Mucosa of descending colon (tissue), 3 donors: ENCODE measurements around the gene ADAM22. TPM values are rescaled to one million over a fixed set of nuclear protein-coding genes. Genes with fewer than 3 reads are reported as not detected.

Experiments
- ATAC-seq: fragments of 200-7000 bp; cut with Tn5 transposase; one replicate; pipeline ENCODE4 v1.9.1; 2020; ENCODE audit warnings: mild to moderate bottlenecking, moderate library complexity
- DNase-seq, 3 donors: peaks; one replicate each; pipeline ENCODE4 v3.0.0-alpha.2; 2020
- H3K36me3 ChIP-seq: fragments of 200-600 bp; one replicate; pipeline ENCODE4 v1.8.0; 2021; ENCODE audit warnings: low read depth, mild to moderate bottlenecking
- H3K4me1 ChIP-seq: fragments of 200-600 bp; one replicate; pipeline ENCODE4 v1.8.0; 2021; ENCODE audit warnings: low read depth, mild to moderate bottlenecking
- H3K4me3 ChIP-seq: fragments of 200-600 bp; one replicate; pipeline ENCODE4 v1.8.0; 2021; ENCODE audit warnings: mild to moderate bottlenecking
- H3K9me3 ChIP-seq: fragments of 200-600 bp; one replicate; pipeline ENCODE4 v1.8.0; 2021; ENCODE audit warnings: mild to moderate bottlenecking
- intact Hi-C, 2 donors: fragments of 100-400 bp; cut with DNase I in 1 of 2; cut with micrococcal nuclease in 1 of 2; formaldehyde crosslinking; loops; one replicate each; pipeline versions ENCODE4 v1.11.0 to v1.11.1; 2022; cut with DNase I, micrococcal nuclease
- total RNA-seq, 3 donors: library from RNA; stranded (reverse); fragmentation: NEBNext Ultra II Directional in 2 of 3; extraction: Animal tissue kit (Norgen Biotek cat#: 25700) in 2 of 3; gene quantifications; one replicate each; pipeline versions ENCODE4 v1.2.1 to v1.2.4, GENCODE V29; 2021 to 2023
- TF ChIP-seq, protein P1 (sequence below): fragments of 200-600 bp; IDR thresholded peaks from one replicate; pipeline ENCODE4 v1.8.0; 2022; ENCODE audit warnings: antibody characterized with exemption, mild to moderate bottlenecking
- donor health status: DM: no; HTN: no; CAD: no; lungs with moderate emphysema.
- donor health status: DM: no; HTN: no; CAD: no.
- donor health status: DM: no; HTN: yes; CAD: no.

The ADAM22 gene
- total RNA-seq, 3 donors from 2014 or later: 1.8 to 4.6 (median 3.7) TPM

DNA sequence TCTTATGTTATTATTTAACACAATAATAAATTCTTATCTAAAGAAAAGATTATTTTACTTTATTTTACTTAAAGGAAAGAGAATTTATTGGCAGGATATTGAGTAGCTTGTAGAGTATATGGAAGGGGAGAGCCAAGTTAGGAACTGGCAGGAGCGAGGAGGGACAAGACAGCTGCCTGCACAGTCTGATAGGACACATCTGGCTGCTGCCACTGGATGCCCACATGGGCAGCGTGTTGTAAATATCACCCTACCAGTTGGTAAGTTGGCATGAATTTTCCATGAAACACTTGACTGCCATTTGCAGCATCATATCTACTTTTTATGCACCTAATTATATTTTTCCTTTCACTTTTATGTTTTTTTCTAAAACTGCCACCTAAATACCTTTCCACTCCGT lies 266.2 kb downstream of the ADAM22 start:
- intact Hi-C loops: no loop called here
- no peak for DNase-seq
- no peaks in the 10 kb centered on the region for H3K36me3 ChIP-seq
- H3K9me3 ChIP-seq: no peaks in the 10 kb centered on the region
- no peak overlapping the region for H3K4me3 ChIP-seq
- H3K4me1 ChIP-seq: no peaks in the 10 kb centered on the region
- TF ChIP-seq, protein P1, sequence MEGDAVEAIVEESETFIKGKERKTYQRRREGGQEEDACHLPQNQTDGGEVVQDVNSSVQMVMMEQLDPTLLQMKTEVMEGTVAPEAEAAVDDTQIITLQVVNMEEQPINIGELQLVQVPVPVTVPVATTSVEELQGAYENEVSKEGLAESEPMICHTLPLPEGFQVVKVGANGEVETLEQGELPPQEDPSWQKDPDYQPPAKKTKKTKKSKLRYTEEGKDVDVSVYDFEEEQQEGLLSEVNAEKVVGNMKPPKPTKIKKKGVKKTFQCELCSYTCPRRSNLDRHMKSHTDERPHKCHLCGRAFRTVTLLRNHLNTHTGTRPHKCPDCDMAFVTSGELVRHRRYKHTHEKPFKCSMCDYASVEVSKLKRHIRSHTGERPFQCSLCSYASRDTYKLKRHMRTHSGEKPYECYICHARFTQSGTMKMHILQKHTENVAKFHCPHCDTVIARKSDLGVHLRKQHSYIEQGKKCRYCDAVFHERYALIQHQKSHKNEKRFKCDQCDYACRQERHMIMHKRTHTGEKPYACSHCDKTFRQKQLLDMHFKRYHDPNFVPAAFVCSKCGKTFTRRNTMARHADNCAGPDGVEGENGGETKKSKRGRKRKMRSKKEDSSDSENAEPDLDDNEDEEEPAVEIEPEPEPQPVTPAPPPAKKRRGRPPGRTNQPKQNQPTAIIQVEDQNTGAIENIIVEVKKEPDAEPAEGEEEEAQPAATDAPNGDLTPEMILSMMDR: no peak
- peak; percentile 23 for ATAC-seq

DNA sequence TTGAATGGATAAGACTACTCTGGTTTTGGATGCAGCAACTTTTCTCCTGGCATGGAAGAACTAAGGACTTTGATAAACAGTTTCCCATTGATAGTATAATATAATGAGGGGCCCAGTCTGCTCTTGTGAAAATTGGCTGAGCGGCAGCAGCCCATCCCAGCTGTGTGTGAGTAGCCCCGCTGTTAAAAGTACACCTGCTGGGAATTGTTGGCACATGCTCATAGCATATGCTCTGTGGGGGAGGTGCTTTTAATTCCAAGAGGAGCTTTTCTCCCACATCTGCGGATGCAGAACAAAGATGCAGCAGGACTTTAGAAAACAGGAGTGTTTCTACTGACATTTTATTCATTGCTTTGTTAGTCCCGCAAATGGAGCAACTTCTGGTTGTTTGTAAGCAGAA lies 266.7 kb downstream of the ADAM22 start:
- ATAC-seq: peak; percentile 59

DNA sequence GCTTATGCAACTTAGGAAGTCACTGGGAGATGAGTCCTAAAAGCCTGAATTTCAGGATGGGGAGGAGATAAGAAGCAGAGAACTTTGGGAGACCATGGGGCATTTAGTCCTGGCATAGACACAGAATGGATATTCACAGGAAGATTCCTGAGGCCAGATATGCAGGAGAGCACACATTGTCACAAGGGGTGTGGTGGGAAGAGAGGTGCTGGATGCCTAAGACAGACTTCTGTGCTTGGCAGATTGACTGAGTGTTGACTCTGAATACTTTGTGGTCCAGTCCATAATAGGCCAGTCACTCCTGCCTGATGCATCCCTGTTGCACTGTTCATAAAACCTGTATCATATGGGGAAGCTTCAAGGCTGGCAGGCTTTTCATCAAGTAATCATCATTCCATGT lies 267.3 kb downstream of the ADAM22 start:
- peak; percentile 28 for ATAC-seq
- TF ChIP-seq, protein P1: no peak

More for the DNA sequence above, 266.7 kb downstream of the ADAM22 start:
- DNase-seq: no peak
- Histone ChIP-seq H3K9me3 (no peaks in the 10 kb centered on the region), H3K4me3 (no peak overlapping the region), H3K4me1 (no peaks in the 10 kb centered on the region), H3K36me3 (no peaks in the 10 kb centered on the region)
- TF ChIP-seq, protein P1: no peak
- intact Hi-C loops: no loop called here

DNA sequence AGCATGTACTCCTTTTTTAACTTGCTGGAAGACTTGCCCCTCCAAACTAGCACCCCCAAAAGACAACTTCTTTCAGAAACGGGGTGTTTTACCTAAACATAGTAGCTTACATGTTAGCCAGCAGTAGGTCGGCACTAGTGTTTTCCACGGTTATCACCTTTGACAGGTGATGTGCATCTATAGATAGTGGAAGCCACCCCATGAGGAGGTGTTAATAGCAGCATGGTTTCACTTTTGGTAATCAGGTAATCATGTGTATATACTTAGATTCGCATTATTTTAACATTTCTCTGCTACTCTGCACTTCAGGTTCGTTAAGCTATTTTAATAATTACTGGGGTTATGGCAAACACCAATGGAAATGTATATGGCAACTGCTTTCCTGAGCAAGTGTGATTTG lies 268.2 kb downstream of the ADAM22 start:
- intact Hi-C loops: no loop called here
- H3K4me3 ChIP-seq: no peak overlapping the region
- no peaks in the 10 kb centered on the region for H3K9me3 ChIP-seq
- DNase-seq (no peak), ATAC-seq (no peak)
- TF ChIP-seq, protein P1: no peak
- peaks cover 14% of the 10 kb centered on the region for H3K4me1 ChIP-seq
- no peaks in the 10 kb centered on the region for H3K36me3 ChIP-seq

More for the DNA sequence above, 267.3 kb downstream of the ADAM22 start:
- Histone ChIP-seq H3K4me1 (peaks cover 4% of the 10 kb centered on the region), H3K4me3 (no peak overlapping the region), H3K36me3 (no peaks in the 10 kb centered on the region), H3K9me3 (no peaks in the 10 kb centered on the region)
- intact Hi-C loops: no loop called here
- no peak for DNase-seq

DNA sequence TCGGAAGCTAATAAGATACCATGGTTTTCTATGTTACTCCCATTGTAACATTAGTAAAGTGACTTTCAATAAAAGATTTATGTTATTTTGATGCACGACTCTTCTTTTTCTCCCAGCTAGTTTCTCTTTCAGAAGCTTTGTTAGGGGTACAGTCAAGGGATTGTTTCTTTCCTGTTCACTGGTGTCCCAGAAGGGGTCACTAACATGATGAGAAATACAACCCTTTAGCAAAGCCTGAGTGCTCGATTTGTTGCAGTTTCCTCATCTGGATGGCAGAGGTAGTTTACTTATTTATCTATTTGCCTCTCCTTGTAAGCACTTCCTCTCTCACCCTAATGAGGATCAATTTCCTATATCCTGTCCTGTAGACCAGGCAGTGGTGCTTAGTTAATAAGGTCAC lies 268.7 kb downstream of the ADAM22 start:
- H3K36me3 ChIP-seq: no peaks in the 10 kb centered on the region
- peaks cover 19% of the 10 kb centered on the region for H3K4me1 ChIP-seq
- H3K9me3 ChIP-seq: no peaks in the 10 kb centered on the region
- no peak for ATAC-seq
- TF ChIP-seq, protein P1: no peak
- no peak overlapping the region for H3K4me3 ChIP-seq
- no peak for DNase-seq
- intact Hi-C loops: no loop called here

DNA sequence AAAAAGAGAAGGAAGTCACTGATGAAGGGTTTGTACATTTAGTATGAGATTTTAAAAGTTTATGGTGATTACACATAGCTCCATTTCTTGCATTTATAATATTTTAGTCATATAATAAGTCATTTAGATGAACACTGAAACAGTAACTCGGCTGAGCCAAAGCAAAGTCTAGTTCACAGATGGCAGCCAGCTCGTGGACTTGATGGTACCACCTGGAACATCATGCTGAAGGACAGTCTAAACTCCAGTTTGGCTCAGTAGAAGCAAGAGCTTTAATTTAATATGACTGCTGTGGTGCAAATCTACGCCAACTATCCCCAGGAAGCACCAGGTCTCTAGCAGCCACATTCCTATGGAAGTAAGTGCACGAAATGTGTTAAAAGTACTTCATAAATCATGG lies 269.4 kb downstream of the ADAM22 start:
- peaks cover 19% of the 10 kb centered on the region for H3K4me1 ChIP-seq
- intact Hi-C loops: no loop called here
- no peaks in the 10 kb centered on the region for H3K36me3 ChIP-seq
- no peaks in the 10 kb centered on the region for H3K9me3 ChIP-seq
- ATAC-seq (no peak), DNase-seq (no peak)
- TF ChIP-seq, protein P1: no peak
- H3K4me3 ChIP-seq: no peak overlapping the region
